Left ventricle myocardium inferior (tissue), 1 donor: ENCODE measurements around the gene HYAL2. TPM values are rescaled to one million over a fixed set of nuclear protein-coding genes. Genes with fewer than 3 reads are reported as not detected.

ENCODE experiments used
- DNase-seq: peaks from one replicate; pipeline ENCODE4 v3.0.0-alpha.2; 2020
- H3K27ac ChIP-seq: fragments of 200-600 bp; replicated peaks from 2 replicates; pipeline ENCODE4 v1.8.0; 2021
- H3K27me3 ChIP-seq: fragments of 200-600 bp; 2 replicates; pipeline ENCODE4 v1.8.0; 2021; ENCODE audit warnings: low read depth
- H3K36me3 ChIP-seq: fragments of 200-600 bp; 2 replicates; pipeline ENCODE4 v1.8.0; 2021
- H3K4me1 ChIP-seq: fragments of 200-600 bp; 2 replicates; pipeline ENCODE4 v1.8.0; 2021
- H3K4me3 ChIP-seq: fragments of 200-600 bp; 2 replicates; pipeline ENCODE4 v1.8.0; 2021; ENCODE audit warnings: mild to moderate bottlenecking, moderate library complexity
- H3K9me3 ChIP-seq: fragments of 200-600 bp; replicated peaks from 2 replicates; pipeline ENCODE4 v1.8.0; 2021
- intact Hi-C: fragments of 100-400 bp; cut with micrococcal nuclease; formaldehyde crosslinking; loops from one replicate; pipeline ENCODE4 v1.11.0; 2022
- total RNA-seq: library from RNA; stranded (reverse); fragmentation: NEBNext Ultra II Directional; extraction: Animal tissue kit (Norgen Biotek cat#: 25700); gene quantifications from one replicate; pipeline ENCODE4 v1.2.1, GENCODE V29; 2021
- TF ChIP-seq, protein P1 (sequence below): fragments of 200-600 bp; IDR thresholded peaks from 2 replicates; pipeline ENCODE4 v1.8.0; 2021; ENCODE audit warnings: antibody characterized with exemption, mild to moderate bottlenecking, borderline replicate concordance
- donor health status: DM: no; HTN: yes; CAD: no; lungs with severe emphysema.

Gene HYAL2
- total RNA-seq, 1 donor from 2014 or later, result 38.9 TPM

DNA sequence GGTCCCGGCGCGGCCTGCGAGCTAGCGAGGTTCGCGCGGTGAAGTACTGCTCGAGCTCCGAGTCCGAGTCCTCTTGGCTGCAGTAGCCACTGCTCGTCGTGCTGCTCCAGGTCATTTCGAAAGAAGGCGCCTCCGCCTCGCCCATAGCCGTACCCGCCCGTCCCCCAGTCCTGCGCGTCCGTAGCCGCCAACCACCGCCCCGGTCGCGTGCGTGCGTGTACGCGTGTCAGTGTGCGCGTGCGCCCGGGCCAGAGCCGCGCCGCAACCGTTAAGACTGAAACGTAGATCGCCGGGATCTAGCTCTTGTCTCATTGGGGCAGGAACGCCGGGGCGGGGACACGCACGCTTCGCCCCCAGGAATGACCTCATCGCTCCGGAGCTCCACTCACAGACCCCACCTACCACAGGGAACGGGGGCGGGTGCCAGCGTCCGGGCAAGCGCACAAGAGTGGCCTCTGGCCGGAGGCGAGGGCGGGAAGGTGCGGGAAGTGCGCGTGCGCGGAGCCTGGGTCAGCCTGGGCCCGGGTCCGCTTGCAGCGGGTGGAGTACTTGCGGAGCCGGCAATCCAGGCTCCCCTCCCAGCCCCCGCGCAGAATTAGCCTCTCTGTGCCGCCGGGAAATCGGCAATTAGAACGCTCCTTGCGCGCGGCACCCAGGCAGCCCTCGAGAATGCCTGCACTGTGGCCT, 14.8 kb upstream of the HYAL2 start:
- Histone ChIP-seq H3K27me3 (peaks cover 15% of the 10 kb centered on the region), H3K27ac (peak overlapping the region; percentile 95), H3K4me3 (peak overlapping the region; percentile 97), H3K4me1 (peaks cover 90% of the 10 kb centered on the region), H3K36me3 (peaks cover 3% of the 10 kb centered on the region), H3K9me3 (no peaks in the 10 kb centered on the region)
- DNase-seq, result peak; percentile 100
- intact Hi-C loops, result no loop called here
- TF ChIP-seq, protein P1, sequence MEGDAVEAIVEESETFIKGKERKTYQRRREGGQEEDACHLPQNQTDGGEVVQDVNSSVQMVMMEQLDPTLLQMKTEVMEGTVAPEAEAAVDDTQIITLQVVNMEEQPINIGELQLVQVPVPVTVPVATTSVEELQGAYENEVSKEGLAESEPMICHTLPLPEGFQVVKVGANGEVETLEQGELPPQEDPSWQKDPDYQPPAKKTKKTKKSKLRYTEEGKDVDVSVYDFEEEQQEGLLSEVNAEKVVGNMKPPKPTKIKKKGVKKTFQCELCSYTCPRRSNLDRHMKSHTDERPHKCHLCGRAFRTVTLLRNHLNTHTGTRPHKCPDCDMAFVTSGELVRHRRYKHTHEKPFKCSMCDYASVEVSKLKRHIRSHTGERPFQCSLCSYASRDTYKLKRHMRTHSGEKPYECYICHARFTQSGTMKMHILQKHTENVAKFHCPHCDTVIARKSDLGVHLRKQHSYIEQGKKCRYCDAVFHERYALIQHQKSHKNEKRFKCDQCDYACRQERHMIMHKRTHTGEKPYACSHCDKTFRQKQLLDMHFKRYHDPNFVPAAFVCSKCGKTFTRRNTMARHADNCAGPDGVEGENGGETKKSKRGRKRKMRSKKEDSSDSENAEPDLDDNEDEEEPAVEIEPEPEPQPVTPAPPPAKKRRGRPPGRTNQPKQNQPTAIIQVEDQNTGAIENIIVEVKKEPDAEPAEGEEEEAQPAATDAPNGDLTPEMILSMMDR, result no peak

DNA sequence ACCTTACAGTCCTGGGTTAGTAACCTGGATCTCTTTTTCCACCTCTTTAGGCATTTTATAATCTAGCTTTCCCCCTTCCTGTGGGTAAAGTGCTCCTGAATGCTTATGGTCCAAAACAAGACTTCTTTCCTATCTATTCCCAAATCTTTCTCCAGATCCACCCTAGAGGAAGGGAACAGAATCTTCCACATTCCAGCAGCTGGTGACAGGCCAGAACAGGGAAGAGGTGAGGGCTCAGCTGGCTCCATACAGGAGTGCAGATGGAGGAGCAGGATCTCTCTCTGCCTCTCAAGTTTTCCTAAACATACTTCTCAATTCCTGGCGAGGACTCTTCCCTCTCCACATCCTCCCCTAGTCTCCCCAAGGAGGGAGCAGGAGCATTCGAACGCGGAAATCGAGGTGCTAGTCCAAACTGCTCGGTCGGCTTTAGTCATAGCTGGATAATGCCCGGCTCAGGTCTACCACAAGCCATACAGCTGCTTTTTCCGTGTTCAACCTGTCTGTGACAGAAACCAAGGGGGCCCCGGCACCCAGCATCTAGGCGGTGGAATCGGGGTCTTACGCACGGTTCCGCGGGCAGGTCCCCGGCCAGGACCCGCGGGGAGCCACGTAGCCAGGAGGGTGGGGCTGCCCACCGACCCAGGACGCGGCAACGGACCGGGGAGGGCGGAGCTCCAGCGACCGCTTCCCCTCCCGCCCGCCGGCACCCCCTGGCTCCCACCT, 14.1 kb upstream of the HYAL2 start:
- Histone ChIP-seq H3K27me3 (peaks cover 14% of the 10 kb centered on the region), H3K4me1 (peaks cover 94% of the 10 kb centered on the region), H3K9me3 (no peaks in the 10 kb centered on the region), H3K4me3 (peak overlapping the region; percentile 97), H3K27ac (peak overlapping the region; percentile 95), H3K36me3 (peaks cover 10% of the 10 kb centered on the region)
- TF ChIP-seq, protein P1, result no peak
- no peak for DNase-seq
- intact Hi-C loops, result no loop called here

DNA sequence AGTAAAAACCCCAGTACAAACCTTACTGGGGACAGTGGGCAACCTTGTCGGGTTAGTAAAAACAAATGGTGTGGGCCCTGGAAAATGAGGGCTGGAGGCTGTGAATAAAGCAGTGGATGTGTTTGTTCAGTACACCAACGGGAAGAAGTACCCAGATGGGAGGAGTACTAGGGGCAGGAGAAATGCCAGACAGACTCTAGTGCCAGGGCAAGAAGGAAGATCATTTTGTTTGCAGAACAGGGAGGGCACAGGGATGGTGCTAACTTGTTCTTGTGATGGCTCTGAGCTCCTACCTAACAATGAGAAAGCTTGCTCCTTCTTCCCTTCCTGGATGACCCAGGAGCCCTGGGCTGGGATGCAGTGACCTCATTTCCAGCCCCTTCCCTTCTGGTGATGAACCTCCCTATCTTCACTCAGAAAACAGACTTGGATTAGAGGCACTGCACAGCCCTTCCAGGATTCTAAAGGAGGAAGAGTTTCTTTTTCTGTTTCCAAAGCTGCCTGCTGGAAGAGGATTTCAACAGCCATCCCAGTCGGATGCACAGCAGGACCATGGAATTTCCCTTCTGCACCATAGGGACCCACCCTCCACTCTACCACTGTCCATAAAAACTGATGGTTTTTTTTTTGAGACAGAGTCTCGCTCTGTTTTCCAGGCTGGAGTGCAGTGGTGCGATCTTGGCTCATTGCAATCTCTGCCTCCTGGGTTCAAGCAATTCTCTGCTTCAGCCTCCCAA, 12.0 kb upstream of the HYAL2 start:
- Histone ChIP-seq H3K9me3 (no peaks in the 10 kb centered on the region), H3K4me1 (peaks cover 89% of the 10 kb centered on the region), H3K27ac (peak overlapping the region; percentile 95), H3K4me3 (peak overlapping the region; percentile 97), H3K27me3 (no peaks in the 10 kb centered on the region), H3K36me3 (peaks cover 31% of the 10 kb centered on the region)
- intact Hi-C loops, result no loop called here
- TF ChIP-seq, protein P1, result no peak
- DNase-seq, result no peak

DNA sequence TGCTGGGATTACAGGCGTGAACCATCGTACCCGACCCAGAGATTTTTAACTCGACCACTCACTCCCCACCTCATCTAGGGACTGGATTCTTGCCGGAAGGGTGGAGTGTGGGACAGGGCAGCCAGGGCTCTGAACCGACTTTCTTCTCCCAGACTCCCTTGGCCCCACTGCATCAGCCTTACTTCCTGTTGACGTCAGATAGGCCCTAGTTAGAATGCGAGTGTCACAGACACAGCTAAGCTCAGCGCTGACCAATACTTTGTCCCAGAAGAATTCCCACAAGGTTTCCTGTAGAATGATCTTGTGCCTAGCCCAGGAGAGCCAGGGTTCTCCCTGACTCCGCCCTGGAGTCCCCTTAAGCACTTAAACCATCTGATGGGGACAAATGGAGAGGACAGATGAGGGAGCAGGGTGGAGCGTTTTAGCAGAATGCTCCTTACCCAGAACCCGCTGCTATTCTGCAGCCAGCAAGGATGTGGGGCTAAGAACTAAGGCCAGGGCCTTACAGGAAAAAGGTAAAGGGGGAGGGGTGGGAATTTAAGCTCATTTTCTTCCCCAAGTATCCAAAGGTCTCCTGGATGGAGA, 11.3 kb upstream of the HYAL2 start:
- H3K27me3 ChIP-seq, result no peaks in the 10 kb centered on the region
- intact Hi-C loops, result no loop called here
- peak overlapping the region; percentile 97 for H3K4me3 ChIP-seq
- peak; percentile 64 for DNase-seq
- TF ChIP-seq, protein P1, result no peak
- peaks cover 37% of the 10 kb centered on the region for H3K36me3 ChIP-seq
- H3K9me3 ChIP-seq, result no peaks in the 10 kb centered on the region
- H3K27ac ChIP-seq, result peak overlapping the region; percentile 95
- H3K4me1 ChIP-seq, result peaks cover 86% of the 10 kb centered on the region

DNA sequence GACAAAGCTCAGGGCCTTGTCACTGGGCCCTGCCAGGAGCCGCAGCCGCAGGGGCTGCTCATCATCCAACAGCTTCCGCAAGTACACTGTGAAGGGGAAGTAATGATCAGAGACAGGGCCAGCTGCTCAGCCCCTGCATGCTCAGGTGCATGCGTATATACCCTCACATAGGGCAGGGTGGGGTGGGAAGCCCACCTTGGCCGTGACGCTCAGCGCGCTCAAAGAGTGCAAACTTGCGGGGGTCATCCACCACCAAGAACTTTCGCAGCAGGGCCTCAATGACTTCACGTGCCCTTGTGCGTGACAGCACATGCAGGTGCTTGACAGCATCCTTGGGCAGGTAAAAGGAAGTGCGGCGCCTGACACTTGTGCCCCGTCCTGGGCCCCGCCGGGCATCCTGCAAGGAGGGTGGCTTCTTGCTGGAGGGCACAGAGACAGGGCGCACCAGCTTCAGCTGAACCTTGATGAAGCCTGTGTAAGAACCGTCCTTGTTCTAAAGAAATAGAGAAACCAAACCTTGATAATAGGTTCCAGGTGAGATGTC, 8.9 kb upstream of the HYAL2 start:
- TF ChIP-seq, protein P1, result no peak
- peaks cover 41% of the 10 kb centered on the region for H3K36me3 ChIP-seq
- H3K27me3 ChIP-seq, result no peaks in the 10 kb centered on the region
- no peaks in the 10 kb centered on the region for H3K9me3 ChIP-seq
- H3K4me3 ChIP-seq, result no peak overlapping the region
- DNase-seq, result no peak
- H3K27ac ChIP-seq, result no peak overlapping the region
- H3K4me1 ChIP-seq, result peaks cover 90% of the 10 kb centered on the region
- intact Hi-C loops, result no loop called here
